HG03196 (cell line): ENCODE measurements around the gene CDA.

ENCODE experiments used
- ATAC-seq: cut with Tn5 transposase; IDR thresholded peaks from one replicate; pipeline ENCODE4 v1.9.1; 2021; ENCODE audit not compliant: unreplicated experiment

CDA gene

GRCh38 chr1:20615946-20616846 lies 27.3 kb downstream of the CDA start:
- ATAC-seq = no peak

GRCh38 chr1:20616847-20617487 lies 28.1 kb downstream of the CDA start:
- ATAC-seq = no peak

GRCh38 chr1:20618550-20618949 lies 29.7 kb downstream of the CDA start:
- ATAC-seq = no peak

GRCh38 chr1:20619999-20620398 lies 31.1 kb downstream of the CDA start:
- ATAC-seq = no peak

- no peak for ATAC-seq
Measured at GRCh38 chr1:20621012-20621411, 32.1 kb downstream of the CDA start.

GRCh38 chr1:20624709-20625108 lies 35.8 kb downstream of the CDA start:
- ATAC-seq = no peak

- ATAC-seq = no peak
Measured at GRCh38 chr1:20625176-20626097, 36.5 kb downstream of the CDA start.

- no peak for ATAC-seq
Measured at GRCh38 chr1:20626098-20626427, 37.2 kb downstream of the CDA start.

- ATAC-seq = no peak
Measured at GRCh38 chr1:20626524-20626923, 37.6 kb downstream of the CDA start.

GRCh38 chr1:20630729-20631128 lies 41.8 kb downstream of the CDA start:
- ATAC-seq = no peak

- ATAC-seq = no peak
Measured at GRCh38 chr1:20632386-20632785, 43.5 kb downstream of the CDA start.

- no peak for ATAC-seq
Measured at GRCh38 chr1:20633190-20634064, 44.5 kb downstream of the CDA start, which contains the start of gene PINK1. Gene PINK1, plus strand, starts transcription at chr1:20633458. Its CDS starts 91 bp downstream, at chr1:20633549.

- no peak for ATAC-seq
Measured at GRCh38 chr1:20634065-20634593, 45.2 kb downstream of the CDA start.

- ATAC-seq = no peak
Measured at GRCh38 chr1:20634594-20635084, 45.7 kb downstream of the CDA start.

- ATAC-seq = no peak
Measured at GRCh38 chr1:20636785-20637347, 48.0 kb downstream of the CDA start.

GRCh38 chr1:20640183-20640597 lies 51.3 kb downstream of the CDA start:
- ATAC-seq = no peak

- no peak for ATAC-seq
Measured at GRCh38 chr1:20641975-20642374, 53.1 kb downstream of the CDA start.

GRCh38 chr1:20643080-20643479 lies 54.2 kb downstream of the CDA start:
- ATAC-seq = no peak

GRCh38 chr1:20644416-20644815 lies 55.5 kb downstream of the CDA start:
- no peak for ATAC-seq

- no peak for ATAC-seq
Measured at GRCh38 chr1:20645414-20645813, 56.5 kb downstream of the CDA start.
